ENCODE measurements around the gene SART1.

SART1 gene

GRCh38 chr11:65981972-65982823, 20.7 kb downstream of the SART1 start:
- no peak overlapping the region for H3K4me3 Mint-ChIP-seq
- H3K9me3 Mint-ChIP-seq = no peaks in the 10 kb centered on the region
- H3K27ac Mint-ChIP-seq = no peak overlapping the region
- H3K36me3 Mint-ChIP-seq (ENCODE audit: low read depth) = peaks cover 14% of the 10 kb centered on the region
- H3K27me3 Mint-ChIP-seq (ENCODE audit: low read depth) = no peaks in the 10 kb centered on the region
- no peaks in the 10 kb centered on the region for H3K4me1 Mint-ChIP-seq (ENCODE audit: low read depth)

GRCh38 chr11:65982824-65983588, 21.5 kb downstream of the SART1 start:
- Mint-ChIP-seq H3K9me3 (no peaks in the 10 kb centered on the region), H3K4me3 (no peak overlapping the region), H3K4me1 (ENCODE audit: low read depth) (no peaks in the 10 kb centered on the region), H3K27ac (no peak overlapping the region), H3K27me3 (ENCODE audit: low read depth) (no peaks in the 10 kb centered on the region), H3K36me3 (ENCODE audit: low read depth) (peaks cover 9% of the 10 kb centered on the region)

GRCh38 chr11:65983589-65983987, 22.1 kb downstream of the SART1 start:
- Mint-ChIP-seq H3K4me1 (ENCODE audit: low read depth) (no peaks in the 10 kb centered on the region), H3K27ac (no peak overlapping the region), H3K9me3 (no peaks in the 10 kb centered on the region), H3K4me3 (no peak overlapping the region), H3K36me3 (ENCODE audit: low read depth) (peaks cover 6% of the 10 kb centered on the region), H3K27me3 (ENCODE audit: low read depth) (no peaks in the 10 kb centered on the region)

GRCh38 chr11:65987336-65987735, 25.8 kb downstream of the SART1 start:
- no peaks in the 10 kb centered on the region for H3K27me3 Mint-ChIP-seq (ENCODE audit: low read depth)
- H3K4me1 Mint-ChIP-seq (ENCODE audit: low read depth) = peaks cover 4% of the 10 kb centered on the region
- H3K9me3 Mint-ChIP-seq = no peaks in the 10 kb centered on the region
- H3K36me3 Mint-ChIP-seq (ENCODE audit: low read depth) = peaks cover 2% of the 10 kb centered on the region
- H3K4me3 Mint-ChIP-seq = no peak overlapping the region
- H3K27ac Mint-ChIP-seq = no peak overlapping the region

GRCh38 chr11:65988791-65989592, 27.5 kb downstream of the SART1 start:
- H3K4me1 Mint-ChIP-seq (ENCODE audit: low read depth) = peaks cover 4% of the 10 kb centered on the region
- no peak overlapping the region for H3K4me3 Mint-ChIP-seq
- peaks cover 2% of the 10 kb centered on the region for H3K36me3 Mint-ChIP-seq (ENCODE audit: low read depth)
- H3K27ac Mint-ChIP-seq = peak overlapping the region; percentile 83
- no peaks in the 10 kb centered on the region for H3K9me3 Mint-ChIP-seq
- H3K27me3 Mint-ChIP-seq (ENCODE audit: low read depth) = no peaks in the 10 kb centered on the region

- no peaks in the 10 kb centered on the region for H3K9me3 Mint-ChIP-seq
- H3K4me3 Mint-ChIP-seq = no peak overlapping the region
- H3K36me3 Mint-ChIP-seq (ENCODE audit: low read depth) = peaks cover 8% of the 10 kb centered on the region
- H3K27me3 Mint-ChIP-seq (ENCODE audit: low read depth) = no peaks in the 10 kb centered on the region
- H3K4me1 Mint-ChIP-seq (ENCODE audit: low read depth) = peaks cover 7% of the 10 kb centered on the region
- H3K27ac Mint-ChIP-seq = no peak overlapping the region
Observed at GRCh38 chr11:65992056-65992455, 30.5 kb downstream of the SART1 start.

- Mint-ChIP-seq H3K27me3 (ENCODE audit: low read depth) (no peaks in the 10 kb centered on the region), H3K9me3 (no peaks in the 10 kb centered on the region), H3K4me1 (ENCODE audit: low read depth) (peaks cover 22% of the 10 kb centered on the region), H3K4me3 (no peak overlapping the region), H3K36me3 (ENCODE audit: low read depth) (peaks cover 38% of the 10 kb centered on the region), H3K27ac (no peak overlapping the region)
Observed at GRCh38 chr11:65997286-65997685, 35.8 kb downstream of the SART1 start.

GRCh38 chr11:66001942-66002647, 40.6 kb downstream of the SART1 start, which contains the start of the genes BANF1 and EIF1AD:
TSS of gene BANF1 (plus strand) at chr11:66002503. CDS start at chr11:66003251, 748 bp downstream.
TSS of gene EIF1AD (minus strand) at chr11:66002157. CDS start at chr11:66000389, 1,768 bp downstream.
- Mint-ChIP-seq H3K9me3 (no peaks in the 10 kb centered on the region), H3K4me3 (peak within 1 kb of the TSS; percentile 99), H3K36me3 (ENCODE audit: low read depth) (peaks cover 46% of the 10 kb centered on the region), H3K4me1 (ENCODE audit: low read depth) (peaks cover 30% of the 10 kb centered on the region), H3K27me3 (ENCODE audit: low read depth) (no peaks in the 10 kb centered on the region), H3K27ac (peak within 1 kb of the TSS; percentile 99)

- Mint-ChIP-seq H3K27me3 (ENCODE audit: low read depth) (no peaks in the 10 kb centered on the region), H3K4me3 (peak overlapping the region; percentile 99), H3K27ac (peak overlapping the region; percentile 99), H3K9me3 (no peaks in the 10 kb centered on the region), H3K36me3 (ENCODE audit: low read depth) (peaks cover 40% of the 10 kb centered on the region), H3K4me1 (ENCODE audit: low read depth) (peaks cover 28% of the 10 kb centered on the region)
Observed at GRCh38 chr11:66002648-66003225, 41.2 kb downstream of the SART1 start.

GRCh38 chr11:66003291-66003690, 41.8 kb downstream of the SART1 start:
- H3K4me3 Mint-ChIP-seq = peak overlapping the region; percentile 85
- peaks cover 36% of the 10 kb centered on the region for H3K36me3 Mint-ChIP-seq (ENCODE audit: low read depth)
- no peaks in the 10 kb centered on the region for H3K27me3 Mint-ChIP-seq (ENCODE audit: low read depth)
- H3K4me1 Mint-ChIP-seq (ENCODE audit: low read depth) = peaks cover 28% of the 10 kb centered on the region
- no peaks in the 10 kb centered on the region for H3K9me3 Mint-ChIP-seq
- peak overlapping the region; percentile 77 for H3K27ac Mint-ChIP-seq

- H3K27me3 Mint-ChIP-seq (ENCODE audit: low read depth) = peaks cover 5% of the 10 kb centered on the region
- H3K27ac Mint-ChIP-seq = peak overlapping the region; percentile 52
- no peaks in the 10 kb centered on the region for H3K9me3 Mint-ChIP-seq
- H3K4me3 Mint-ChIP-seq = peak overlapping the region; percentile 50
- H3K4me1 Mint-ChIP-seq (ENCODE audit: low read depth) = peaks cover 28% of the 10 kb centered on the region
- peaks cover 30% of the 10 kb centered on the region for H3K36me3 Mint-ChIP-seq (ENCODE audit: low read depth)
Observed at GRCh38 chr11:66004186-66004585, 42.7 kb downstream of the SART1 start.

- Mint-ChIP-seq H3K9me3 (no peaks in the 10 kb centered on the region), H3K27me3 (ENCODE audit: low read depth) (peaks cover 18% of the 10 kb centered on the region), H3K27ac (no peak overlapping the region), H3K4me1 (ENCODE audit: low read depth) (peaks cover 18% of the 10 kb centered on the region), H3K36me3 (ENCODE audit: low read depth) (peaks cover 19% of the 10 kb centered on the region), H3K4me3 (no peak overlapping the region)
Observed at GRCh38 chr11:66006134-66006890, 44.8 kb downstream of the SART1 start.

- Mint-ChIP-seq H3K27ac (no peak overlapping the region), H3K9me3 (no peaks in the 10 kb centered on the region), H3K36me3 (ENCODE audit: low read depth) (peaks cover 17% of the 10 kb centered on the region), H3K4me1 (ENCODE audit: low read depth) (peaks cover 13% of the 10 kb centered on the region), H3K27me3 (ENCODE audit: low read depth) (peaks cover 22% of the 10 kb centered on the region), H3K4me3 (no peak overlapping the region)
Observed at GRCh38 chr11:66006891-66007176, 45.3 kb downstream of the SART1 start.

Measured in T-helper 1 cell treated with Interleukin-12 subunit alpha and Interleukin-12 subunit beta and Interleukin-4 antibody, amounts not matched to agents 30 μg/mL and 1 μg/mL, for 36 hours (primary cell).